H9 (cell line): ENCODE data around the gene HYAL2. TPM values are rescaled to one million over a fixed set of nuclear protein-coding genes. Genes with fewer than 3 reads are reported as not detected.
A peak's percentile ranks its signal among the peaks of the same experiment; 100 is the strongest.

Experiments used
- DNase-seq: peaks from one replicate; pipeline ENCODE4 v3.0.0-alpha.2; 2017
- H2AFZ ChIP-seq: one replicate; pipeline ENCODE4 v1.6.1; 2013; ENCODE audit warnings: mild to moderate bottlenecking, low read length, control low read depth, moderate library complexity
- H2AK5ac ChIP-seq: 2 replicates; pipeline ENCODE4 v1.6.1; 2013; ENCODE audit warnings: low read length, control low read depth, mixed read lengths; ENCODE audit not compliant: insufficient read length
- H2BK120ac ChIP-seq: one replicate; pipeline ENCODE4 v1.6.1; 2013; ENCODE audit warnings: low read depth, mild to moderate bottlenecking, low read length, control low read depth, inconsistent platforms; ENCODE audit not compliant: poor library complexity, severe bottlenecking
- H2BK12ac ChIP-seq: 2 replicates; pipeline ENCODE4 v1.6.1; 2013; ENCODE audit warnings: low read length, control low read depth, mixed read lengths, low read depth; ENCODE audit not compliant: insufficient read length
- H2BK15ac ChIP-seq: 2 replicates; pipeline ENCODE4 v1.6.1; 2013; ENCODE audit warnings: low read depth, low read length, control low read depth
- H2BK20ac ChIP-seq: one replicate; pipeline ENCODE4 v1.6.1; 2013; ENCODE audit warnings: low read depth, mild to moderate bottlenecking, low read length, control low read depth, inconsistent platforms; ENCODE audit not compliant: poor library complexity, severe bottlenecking
- H2BK5ac ChIP-seq: 2 replicates; pipeline ENCODE4 v1.6.1; 2013; ENCODE audit warnings: low read length, control low read depth, mixed read lengths; ENCODE audit not compliant: insufficient read length
- H3K14ac ChIP-seq: 2 replicates; pipeline ENCODE4 v1.6.1; 2013; ENCODE audit warnings: low read length, control low read depth; ENCODE audit not compliant: insufficient read depth
- H3K18ac ChIP-seq: 2 replicates; pipeline ENCODE4 v1.6.1; 2013; ENCODE audit warnings: low read depth, mild to moderate bottlenecking, mixed read lengths, low read length, control low read depth; ENCODE audit not compliant: insufficient read length
- H3K23ac ChIP-seq: 2 replicates; pipeline ENCODE4 v1.6.1; 2013; ENCODE audit warnings: low read length, control low read depth, mixed read lengths, low read depth; ENCODE audit not compliant: insufficient read length
- H3K23me2 ChIP-seq: 2 replicates; pipeline ENCODE4 v1.6.1; 2013; ENCODE audit warnings: low read depth, mild to moderate bottlenecking, mixed read lengths, low read length, control low read depth; ENCODE audit not compliant: insufficient read length, poor library complexity, severe bottlenecking
- H3K27ac ChIP-seq: 2 replicates; pipeline ENCODE4 v1.5.1; 2013; ENCODE audit warnings: low read length, control low read depth, mixed read lengths, low read depth; ENCODE audit not compliant: insufficient read length
- H3K27me3 ChIP-seq: 2 replicates; pipeline ENCODE4 v1.6.1; 2013; ENCODE audit warnings: low read length, control low read depth, inconsistent platforms; ENCODE audit not compliant: insufficient read depth
- H3K4ac ChIP-seq: 2 replicates; pipeline ENCODE4 v1.6.1; 2013; ENCODE audit warnings: low read depth, mild to moderate bottlenecking, control low read depth, inconsistent platforms, low read length, moderate library complexity
- H3K4me1 ChIP-seq: 2 replicates; pipeline ENCODE4 v1.6.1; 2013; ENCODE audit warnings: low read length, control low read depth, inconsistent platforms; ENCODE audit not compliant: insufficient read depth
- H3K4me2 ChIP-seq: 2 replicates; pipeline ENCODE4 v1.6.1; 2013; ENCODE audit warnings: low read length, control low read depth, mixed read lengths; ENCODE audit not compliant: insufficient read length, insufficient read depth
- H3K56ac ChIP-seq: 2 replicates; pipeline ENCODE4 v1.6.1; 2013; ENCODE audit warnings: low read depth, mild to moderate bottlenecking, mixed read lengths, low read length, control low read depth; ENCODE audit not compliant: insufficient read length
- H3K79me1 ChIP-seq: 2 replicates; pipeline ENCODE4 v1.6.1; 2013; ENCODE audit warnings: low read depth, mild to moderate bottlenecking, moderate library complexity, low read length, control low read depth, inconsistent platforms; ENCODE audit not compliant: insufficient read depth, poor library complexity, severe bottlenecking
- H3K79me2 ChIP-seq: 2 replicates; pipeline ENCODE4 v1.6.1; 2013; ENCODE audit warnings: low read length, control low read depth, inconsistent platforms; ENCODE audit not compliant: insufficient read depth
- H3K9ac ChIP-seq: 2 replicates; pipeline ENCODE4 v1.6.1; 2013; ENCODE audit warnings: low read length, control low read depth, mixed read lengths; ENCODE audit not compliant: insufficient read length; ENCODE audit errors: extremely low read depth
- H3K9me3 ChIP-seq: one replicate; pipeline ENCODE4 v1.6.1; 2013; ENCODE audit warnings: low read depth, low read length, inconsistent platforms; ENCODE audit not compliant: control insufficient read depth
- H3T11ph ChIP-seq: one replicate; pipeline ENCODE4 v1.6.1; 2013; ENCODE audit warnings: mild to moderate bottlenecking, low read length, control low read depth, inconsistent platforms
- H4K20me1 ChIP-seq: one replicate; pipeline ENCODE4 v1.6.1; 2013; ENCODE audit not compliant: control insufficient read depth, insufficient read length, insufficient read depth
- H4K5ac ChIP-seq: 2 replicates; pipeline ENCODE4 v1.6.1; 2013; ENCODE audit warnings: low read depth, mild to moderate bottlenecking, mixed read lengths, low read length, control low read depth; ENCODE audit not compliant: insufficient read length
- H4K8ac ChIP-seq: replicated peaks from 2 replicates; pipeline ENCODE4 v1.6.1; 2013; ENCODE audit warnings: low read length, control low read depth, mixed read lengths, low read depth; ENCODE audit not compliant: insufficient read length
- H4K91ac ChIP-seq: 2 replicates; pipeline ENCODE4 v1.6.1; 2013; ENCODE audit warnings: low read depth, mild to moderate bottlenecking, moderate library complexity, mixed read lengths, low read length, control low read depth; ENCODE audit not compliant: insufficient read length
- H3K27ac Mint-ChIP-seq, 3 experiments: 2 replicates in 2 of 3; 3 replicates in 1 of 3; pipeline ENCODE4 v1.8.0; 2020 to 2021; ENCODE audit warnings: mixed read lengths in 3 of 3, mild to moderate bottlenecking in 1 of 3, moderate library complexity in 1 of 3
- H3K27me3 Mint-ChIP-seq: 2 replicates; pipeline ENCODE4 v1.8.0; 2021; ENCODE audit warnings: low read depth, mild to moderate bottlenecking, moderate library complexity, mixed read lengths
- H3K36me3 Mint-ChIP-seq, 3 experiments: 2 replicates in 2 of 3; 3 replicates in 1 of 3; pipeline ENCODE4 v1.8.0; 2020 to 2021; ENCODE audit warnings: low read depth in 3 of 3, mixed read lengths in 3 of 3; ENCODE audit not compliant: insufficient read depth in 1 of 3
- H3K4me1 Mint-ChIP-seq, 2 experiments: 2 replicates each; pipeline ENCODE4 v1.8.0; 2020; ENCODE audit warnings: mixed read lengths in 2 of 2
- H3K4me3 Mint-ChIP-seq, 2 experiments: 2 replicates in 1 of 2; 3 replicates in 1 of 2; pipeline ENCODE4 v1.8.0; 2020 to 2021; ENCODE audit warnings: mild to moderate bottlenecking in 2 of 2, mixed read lengths in 2 of 2, moderate library complexity in 1 of 2
- H3K9me3 Mint-ChIP-seq, 2 experiments: 2 replicates in 1 of 2; 3 replicates in 1 of 2; pipeline ENCODE4 v1.8.0; 2020; ENCODE audit warnings: mild to moderate bottlenecking in 2 of 2, mixed read lengths in 2 of 2, moderate library complexity in 1 of 2
- WGBS: extraction: QIAGEN DNeasy Blood & Tissue Kit; methylation state at CpG from one replicate; pipeline ENCODE4 v1.1.7; 2013; ENCODE audit warnings: missing lambda C conversion rate, low lambda C conversion rate, mixed read lengths; ENCODE audit not compliant: insufficient read length; ENCODE audit errors: extremely low coverage; 5-methylcytosine and 5-hydroxymethylcytosine counted together
- total RNA-seq: library from RNA; stranded (reverse); gene quantifications from 2 replicates; pipeline ENCODE4 v1.2.1, GENCODE V29; 2021
- TF ChIP-seq, protein P1 (sequence below): fragments of 200-600 bp; sonication (generic); conservative IDR thresholded peaks from 3 replicates; pipeline ENCODE4 v1.8.0; 2021; ENCODE audit warnings: antibody characterized with exemption, mild to moderate bottlenecking

HYAL2 gene
- total RNA-seq, 1 experiment from 2014 or later: 51.9 TPM

GRCh38 chr3:50318615-50319014 lies 3.9 kb downstream of the HYAL2 start:
- Mint-ChIP-seq H3K27ac (peak overlapping the region in 1 of 3 experiments; percentile 80; a peak in 1 of 7 replicates), H3K9me3 (peaks cover 4 to 6% of the 10 kb centered on the region in 2 experiments), H3K27me3 (no peaks in the 10 kb centered on the region), H3K4me1 (peaks cover 22 to 39% of the 10 kb centered on the region in 2 experiments), H3K36me3 (peaks cover 47 to 54% (median 53%) of the 10 kb centered on the region in 3 experiments), H3K4me3 (peak overlapping the region; percentile 19 to 44; a peak in 3 of 5 replicates)
- Histone ChIP-seq H2BK12ac (no peak overlapping the region), H3K27ac (no peak overlapping the region), H3K56ac (no peak overlapping the region), H3K4me1 (peaks cover 6% of the 10 kb centered on the region; the same call in 1 of the 2 replicates), H2BK15ac (no peak overlapping the region), H4K5ac (no peak overlapping the region), H4K20me1 (no peaks in the 10 kb centered on the region), H3K9ac (no peak overlapping the region), H4K91ac (no peak overlapping the region), H3K27me3 (no peaks in the 10 kb centered on the region), H3K14ac (no peak overlapping the region), H3K79me1 (no peaks in the 10 kb centered on the region), H2BK120ac (no peak overlapping the region), H3K4ac (no peak overlapping the region), H2AK5ac (no peak overlapping the region), H2BK20ac (no peak overlapping the region), H3K23ac (no peak overlapping the region), H3T11ph (no peak overlapping the region), H3K79me2 (peaks cover 5% of the 10 kb centered on the region; the same call in 1 of the 2 replicates), H2BK5ac (no peak overlapping the region), H3K18ac (no peak overlapping the region), H3K9me3 (no peaks in the 10 kb centered on the region), H3K23me2 (peaks cover 15% of the 10 kb centered on the region), H4K8ac (no peak overlapping the region), H3K4me2 (no peak overlapping the region), H2AFZ (no peak overlapping the region)
- DNase-seq: no peak
- no CpG with 5 or more reads among the region's 10 CpGs for WGBS
- TF ChIP-seq, protein P1, sequence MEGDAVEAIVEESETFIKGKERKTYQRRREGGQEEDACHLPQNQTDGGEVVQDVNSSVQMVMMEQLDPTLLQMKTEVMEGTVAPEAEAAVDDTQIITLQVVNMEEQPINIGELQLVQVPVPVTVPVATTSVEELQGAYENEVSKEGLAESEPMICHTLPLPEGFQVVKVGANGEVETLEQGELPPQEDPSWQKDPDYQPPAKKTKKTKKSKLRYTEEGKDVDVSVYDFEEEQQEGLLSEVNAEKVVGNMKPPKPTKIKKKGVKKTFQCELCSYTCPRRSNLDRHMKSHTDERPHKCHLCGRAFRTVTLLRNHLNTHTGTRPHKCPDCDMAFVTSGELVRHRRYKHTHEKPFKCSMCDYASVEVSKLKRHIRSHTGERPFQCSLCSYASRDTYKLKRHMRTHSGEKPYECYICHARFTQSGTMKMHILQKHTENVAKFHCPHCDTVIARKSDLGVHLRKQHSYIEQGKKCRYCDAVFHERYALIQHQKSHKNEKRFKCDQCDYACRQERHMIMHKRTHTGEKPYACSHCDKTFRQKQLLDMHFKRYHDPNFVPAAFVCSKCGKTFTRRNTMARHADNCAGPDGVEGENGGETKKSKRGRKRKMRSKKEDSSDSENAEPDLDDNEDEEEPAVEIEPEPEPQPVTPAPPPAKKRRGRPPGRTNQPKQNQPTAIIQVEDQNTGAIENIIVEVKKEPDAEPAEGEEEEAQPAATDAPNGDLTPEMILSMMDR: no peak
